GM19324 (cell line): ENCODE data around the gene FBXO42.
"Not testable (repeated sequence)": the region's sequence is repeated elsewhere in the genome, so short reads cannot be mapped to it uniquely, and the experiment has no call there.

Experiments used
- ATAC-seq: cut with Tn5 transposase; IDR thresholded peaks from one replicate; pipeline ENCODE4 v1.9.1; 2021; ENCODE audit warnings: mild to moderate bottlenecking, moderate library complexity; ENCODE audit not compliant: unreplicated experiment, low FRiP score

FBXO42 gene

DNA sequence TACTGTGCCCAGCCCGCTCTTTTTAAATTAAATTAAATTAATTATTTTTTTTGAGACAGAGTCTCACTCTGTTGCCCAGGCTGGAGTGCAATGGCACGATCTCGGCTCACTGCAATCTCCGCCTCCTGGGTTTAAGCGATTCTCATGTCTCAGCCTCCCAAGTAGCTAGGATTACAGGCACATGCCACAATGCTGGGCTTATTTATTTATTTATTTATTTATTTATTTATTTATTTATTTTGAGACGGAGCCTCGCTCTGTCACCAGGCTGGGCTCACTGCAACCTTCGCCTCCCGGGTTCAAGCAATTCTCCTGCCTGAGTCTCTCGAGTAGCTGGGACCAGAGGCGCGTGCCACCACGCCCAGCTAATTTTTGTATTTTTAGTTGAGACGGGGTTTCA is 129.6 kb downstream of the FBXO42 start:
- not testable (repeated sequence) for ATAC-seq

DNA sequence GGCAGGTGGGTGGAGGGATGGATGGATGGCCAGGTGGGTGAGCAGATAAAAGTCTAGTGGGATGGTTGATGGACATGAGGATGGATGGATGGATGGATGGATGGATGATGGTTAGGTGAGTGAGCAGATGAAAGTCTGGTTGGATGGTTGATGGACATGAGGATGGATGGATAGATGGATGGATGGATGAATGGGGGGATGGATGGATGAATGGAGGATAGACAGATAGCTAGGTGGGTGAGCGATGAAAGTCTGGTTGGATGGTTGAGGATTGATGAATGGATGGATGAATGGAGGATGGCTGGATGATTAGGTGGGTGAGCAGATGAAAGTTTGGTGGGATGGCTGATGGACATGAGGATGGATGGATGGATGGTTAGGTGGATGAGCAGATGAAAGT is 130.8 kb downstream of the FBXO42 start:
- ATAC-seq: no peak

DNA sequence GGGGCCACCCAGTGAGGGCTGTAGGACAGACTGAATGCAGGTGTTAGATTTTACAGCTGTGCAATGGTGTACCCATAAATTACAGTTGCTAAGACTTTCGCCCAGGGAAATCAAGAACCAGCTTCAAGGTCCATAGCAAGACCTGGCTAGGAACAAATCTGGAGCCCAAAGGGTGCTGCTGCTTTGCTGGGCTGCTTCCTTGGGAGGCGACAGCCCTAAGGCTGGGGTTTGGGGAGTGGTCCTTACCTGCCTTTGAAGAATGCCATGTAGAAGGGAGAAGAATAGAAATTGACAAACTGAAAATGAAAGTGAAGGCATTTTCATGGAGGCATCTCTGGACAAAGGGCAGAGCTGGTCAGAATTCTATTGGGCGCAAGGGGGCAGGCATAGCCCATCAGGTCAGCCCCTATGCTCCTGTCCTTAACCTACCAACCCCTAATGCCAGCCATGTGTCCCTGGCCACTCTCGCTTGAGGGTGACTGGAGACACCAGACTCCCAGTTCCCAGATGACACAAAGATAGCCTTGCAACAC is 132.2 kb downstream of the FBXO42 start:
- no peak for ATAC-seq

- no peak for ATAC-seq
Measured at GRCh38 chr1:16218674-16219071, 133.6 kb downstream of the FBXO42 start.

DNA sequence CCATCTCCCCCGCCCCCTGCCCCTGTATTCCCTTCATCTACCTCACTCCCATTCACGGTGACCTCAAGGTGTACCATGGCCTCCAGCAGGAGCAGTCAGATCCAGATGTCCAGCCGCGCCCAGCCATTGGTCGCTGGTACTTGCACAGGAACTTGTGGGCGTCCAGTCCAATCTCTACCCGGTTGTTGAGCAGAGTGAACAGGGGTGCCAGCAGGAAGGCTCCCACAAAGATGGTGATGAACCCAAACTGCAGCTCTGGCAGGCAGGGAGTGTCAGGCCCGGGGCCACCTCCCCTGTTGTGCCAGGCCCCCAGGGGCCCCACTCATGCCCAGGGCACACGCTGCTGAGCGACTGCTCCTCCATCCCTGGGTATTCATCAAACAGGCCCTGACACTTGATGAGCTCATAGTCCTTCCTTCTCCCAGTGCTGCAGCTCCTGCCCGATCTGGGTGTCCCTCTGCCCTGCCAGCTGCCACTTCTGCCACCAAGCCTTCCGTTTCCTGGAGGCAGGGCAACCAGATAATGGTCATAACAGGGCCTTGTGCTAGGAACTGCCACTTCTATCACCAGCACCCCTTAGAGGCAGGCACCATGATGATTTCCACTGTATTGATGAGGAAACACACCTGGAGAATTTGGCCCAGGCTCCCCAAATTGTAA is 134.1 kb downstream of the FBXO42 start:
- no peak for ATAC-seq

GRCh38 chr1:16217061-16217785 is 135.1 kb downstream of the FBXO42 start:
- peak; percentile 91 for ATAC-seq

GRCh38 chr1:16215882-16216753 is 136.2 kb downstream of the FBXO42 start:
- no peak for ATAC-seq

DNA sequence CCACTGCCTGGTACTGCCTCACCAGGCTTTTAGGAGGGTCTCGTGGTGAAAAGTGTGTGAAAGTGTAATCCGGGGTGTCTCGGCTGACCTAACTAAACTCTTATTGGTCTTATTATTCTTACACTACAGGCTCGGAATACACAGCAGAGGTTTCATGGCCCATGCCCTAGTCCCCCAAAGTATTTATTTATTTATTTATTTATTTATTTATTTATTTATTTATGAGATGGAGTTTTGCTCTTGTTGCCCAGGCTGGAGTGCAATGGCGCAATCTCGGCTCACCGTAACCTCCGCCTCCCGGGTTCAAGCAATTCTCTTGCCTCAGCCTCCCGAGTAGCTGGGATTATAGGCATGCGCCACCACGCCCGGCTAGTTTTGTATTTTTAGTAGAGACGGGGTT is 137.0 kb downstream of the FBXO42 start:
- ATAC-seq: not testable (repeated sequence)

- not testable (repeated sequence) for ATAC-seq
Measured at GRCh38 chr1:16213544-16213943, 138.7 kb downstream of the FBXO42 start.

DNA sequence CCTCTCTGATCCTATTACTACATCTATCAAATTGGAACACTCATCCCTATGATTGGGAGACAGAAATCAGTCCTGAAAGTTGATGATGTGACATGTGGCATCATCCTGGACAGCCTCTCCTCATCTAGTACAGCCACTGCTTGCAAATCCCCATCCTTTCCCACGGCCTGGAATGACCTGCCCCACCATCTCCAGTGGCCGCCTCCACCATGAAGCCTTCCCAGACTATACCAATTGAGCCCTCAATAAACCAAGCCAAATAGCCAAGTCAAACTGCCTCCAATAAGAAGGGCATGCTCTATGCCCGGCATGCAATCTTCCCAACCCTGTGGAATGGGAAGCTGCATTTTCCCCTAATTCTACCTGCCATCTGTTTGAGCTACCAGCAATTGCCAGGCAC is 139.3 kb downstream of the FBXO42 start:
- ATAC-seq: no peak

- ATAC-seq: no peak
Measured at GRCh38 chr1:16212251-16212961, 139.9 kb downstream of the FBXO42 start, which contains the start of gene ARHGEF19. Gene ARHGEF19 (minus strand): TSS chr1:16212652. CDS start chr1:16209054, 3,598 bp downstream.

GRCh38 chr1:16211824-16212223 is 140.5 kb downstream of the FBXO42 start:
- no peak for ATAC-seq

GRCh38 chr1:16210581-16210980 is 141.7 kb downstream of the FBXO42 start:
- no peak for ATAC-seq

DNA sequence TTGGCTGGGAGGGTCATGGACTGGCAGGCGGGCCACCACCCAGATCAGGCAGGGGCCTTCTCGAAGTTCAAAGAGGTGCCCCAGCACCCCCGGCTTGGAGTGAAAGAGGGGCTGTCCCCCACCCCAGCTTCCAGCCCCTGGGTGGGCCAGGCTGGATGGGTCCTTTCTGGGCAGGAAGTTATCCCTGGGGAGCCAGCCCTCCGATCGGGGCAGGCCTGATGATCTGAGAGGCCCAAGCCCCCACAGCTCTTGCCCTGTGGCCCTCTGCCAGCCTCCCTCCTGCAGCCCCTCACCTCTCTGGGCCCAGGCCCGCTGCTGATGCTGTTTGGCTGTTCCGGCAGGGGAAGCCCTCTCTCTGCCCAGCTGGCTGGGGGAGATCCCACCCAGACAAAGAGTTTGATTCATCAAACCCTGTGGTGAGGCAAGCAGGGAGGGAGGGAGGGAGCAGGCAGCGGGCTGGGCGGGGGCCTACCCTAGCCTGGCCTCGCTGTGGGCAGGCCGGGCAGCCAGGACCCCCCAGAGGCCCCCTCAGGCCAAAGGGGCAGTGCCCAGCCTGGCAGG is 142.4 kb downstream of the FBXO42 start:
- no peak for ATAC-seq

- no peak for ATAC-seq
Measured at GRCh38 chr1:16209132-16209846, 143.0 kb downstream of the FBXO42 start.

GRCh38 chr1:16208270-16208987 is 143.9 kb downstream of the FBXO42 start:
- no peak for ATAC-seq

DNA sequence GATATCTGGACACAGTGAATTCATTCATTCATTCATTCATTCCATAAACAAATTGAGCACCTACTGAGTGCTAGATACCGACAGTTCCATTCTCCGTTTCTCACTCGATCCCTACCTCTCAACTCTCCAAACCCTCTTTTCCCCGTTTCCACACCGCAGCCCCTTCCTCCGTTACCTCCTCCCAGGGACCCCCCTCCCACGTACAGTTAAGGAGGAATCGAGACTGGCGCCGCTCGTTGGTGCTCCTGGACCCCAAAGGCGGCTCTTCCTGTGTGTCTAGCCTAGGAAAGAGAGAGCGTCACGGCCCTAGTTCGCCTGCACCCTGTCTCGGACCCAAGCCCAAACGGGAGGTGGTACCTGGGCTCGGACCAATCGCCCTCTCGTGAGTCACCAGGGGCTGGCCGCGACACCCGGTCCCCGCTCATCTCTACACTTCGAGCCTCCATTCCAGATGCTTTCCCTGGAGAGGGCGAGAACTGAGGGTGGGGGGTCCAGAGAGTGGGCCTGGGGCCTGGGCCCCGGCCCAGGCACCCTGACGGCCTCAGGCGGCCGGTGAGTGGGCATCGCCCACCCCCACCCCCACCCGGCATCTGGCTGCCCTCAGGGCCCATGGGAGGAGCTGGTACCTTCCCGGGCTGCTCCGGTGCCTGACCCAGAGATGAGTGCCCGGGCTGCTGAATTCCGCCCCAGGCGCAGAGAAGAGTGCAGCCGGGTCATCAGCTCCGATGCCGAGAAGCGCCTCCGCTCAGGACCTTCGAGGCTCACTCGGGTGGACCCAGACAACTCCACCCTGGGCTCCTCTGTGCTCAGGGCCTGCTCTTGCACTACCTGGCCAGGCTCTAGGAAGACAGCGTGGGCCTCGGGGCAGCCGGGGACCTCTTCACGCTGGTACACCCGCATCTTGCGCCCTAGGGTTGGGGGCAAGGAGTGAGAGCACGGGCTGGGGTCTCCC is 144.7 kb downstream of the FBXO42 start:
- no peak for ATAC-seq
